ENCODE results near the gene TTC21A. TPM values are rescaled to one million over a fixed set of nuclear protein-coding genes. Genes with fewer than 3 reads are reported as not detected.

Gene TTC21A
- total and polyA plus RNA-seq, 2 experiments from 2014 or later, result 1.8 to 2.0 TPM

GRCh38 chr3:39094851-39095677 lies 12.4 kb upstream of the TTC21A start:
- Histone ChIP-seq H3K27me3 (ENCODE audit: insufficient read depth) (no peaks in the 10 kb centered on the region), H3K4me3 (no peak overlapping the region), H3K36me3 (ENCODE audit: insufficient read depth) (peaks cover 27% of the 10 kb centered on the region), H4K20me1 (replicated peaks; ENCODE audit: insufficient read depth) (no peaks in the 10 kb centered on the region; the same call in 1 of the 2 replicates), H3F3A (replicated peaks; ENCODE audit: low read depth) (no peaks in the 10 kb centered on the region), H2AFZ (no peak overlapping the region), H3K9me2 (ENCODE audit: insufficient read depth) (no peaks in the 10 kb centered on the region), H3K4me2 (no peak overlapping the region), H3K27ac (ENCODE audit: low read depth) (no peak overlapping the region), H3K4me1 (ENCODE audit: insufficient read depth) (no peaks in the 10 kb centered on the region), H3K79me2 (replicated peaks; ENCODE audit: insufficient read depth) (no peaks in the 10 kb centered on the region)
- Mint-ChIP-seq H3K4me3 (no peak overlapping the region), H3K9me3 (no peaks in the 10 kb centered on the region), H3K4me1 (no peaks in the 10 kb centered on the region; the same call in 2 of the 3 replicates), H3K27ac (no peak overlapping the region), H3K36me3 (ENCODE audit: low read depth) (peaks cover 40% of the 10 kb centered on the region), H3K27me3 (ENCODE audit: insufficient read depth, low read depth, poor library complexity) (peaks cover 4% of the 10 kb centered on the region)
- TF ChIP-seq ZNF114 (CRISPR knock-in tag; IDR thresholded peaks at IDR 0.05) (no peak), JUNB (IDR thresholded peaks at IDR 0.05; ENCODE audit: unreplicated experiment) (no peak), ZNF462 (CRISPR knock-in tag; IDR thresholded peaks at IDR 0.05) (no peak)
- ATAC-seq, result no peak
- no peak for DNase-seq (ENCODE audit: low spot score)

GRCh38 chr3:39095778-39096177 lies 11.7 kb upstream of the TTC21A start:
- Mint-ChIP-seq H3K9me3 (no peaks in the 10 kb centered on the region), H3K27me3 (ENCODE audit: insufficient read depth, low read depth, poor library complexity) (peaks cover 4% of the 10 kb centered on the region), H3K27ac (no peak overlapping the region), H3K36me3 (ENCODE audit: low read depth) (peaks cover 40% of the 10 kb centered on the region), H3K4me3 (no peak overlapping the region), H3K4me1 (no peaks in the 10 kb centered on the region; the same call in 2 of the 3 replicates)
- Histone ChIP-seq H3F3A (replicated peaks; ENCODE audit: low read depth) (no peaks in the 10 kb centered on the region), H4K20me1 (replicated peaks; ENCODE audit: insufficient read depth) (no peaks in the 10 kb centered on the region; the same call in 1 of the 2 replicates), H3K4me2 (no peak overlapping the region), H3K27ac (ENCODE audit: low read depth) (no peak overlapping the region), H3K4me3 (no peak overlapping the region), H3K79me2 (replicated peaks; ENCODE audit: insufficient read depth) (no peaks in the 10 kb centered on the region), H3K27me3 (ENCODE audit: insufficient read depth) (no peaks in the 10 kb centered on the region), H3K9me2 (ENCODE audit: insufficient read depth) (no peaks in the 10 kb centered on the region), H3K36me3 (ENCODE audit: insufficient read depth) (peaks cover 23% of the 10 kb centered on the region), H3K4me1 (ENCODE audit: insufficient read depth) (no peaks in the 10 kb centered on the region), H2AFZ (no peak overlapping the region)
- TF ChIP-seq POLR2AphosphoS5 (IDR thresholded peaks at IDR 0.05; ENCODE audit: low read depth) (no peak), ETS1 (IDR thresholded peaks at IDR 0.05) (no peak), ZNF331 (CRISPR knock-in tag; IDR thresholded peaks at IDR 0.05; ENCODE audit: low read depth) (no peak), NANOG (IDR thresholded peaks at IDR 0.05; ENCODE audit: borderline replicate concordance) (no peak), JUNB (IDR thresholded peaks at IDR 0.05; ENCODE audit: unreplicated experiment) (no peak), ZNF114 (CRISPR knock-in tag; IDR thresholded peaks at IDR 0.05) (no peak), STAT1 (IDR thresholded peaks at IDR 0.05; ENCODE audit: unreplicated experiment) (no peak), EZH2phosphoT487 (IDR thresholded peaks at IDR 0.05; ENCODE audit: unreplicated experiment) (no peak), REST (IDR thresholded peaks at IDR 0.05; ENCODE audit: unreplicated experiment) (no peak)
- DNase-seq (ENCODE audit: low spot score) (no peak), ATAC-seq (no peak)

Data from GM23338 (cell line).